K562 (cell line): ENCODE results near the gene TRMT112. TPM values are rescaled to one million over a fixed set of nuclear protein-coding genes. Genes with fewer than 3 reads are reported as not detected.

Source experiments
- ETV1 ChIP-seq: fragments of 450-650 bp; conservative IDR thresholded peaks from 2 replicates; pipeline ENCODE4 v1.6.1; 2016; ENCODE audit warnings: missing genetic modification characterization, control low read depth, low read depth, missing compliant biosample characterization
- FOSL1 ChIP-seq: fragments of 200-800 bp; sonication (Bioruptor generic); conservative IDR thresholded peaks from 2 replicates; pipeline ENCODE4 v1.6.1; 2016; ENCODE audit warnings: missing genetic modification characterization, missing compliant biosample characterization
- KLF10 ChIP-seq: fragments of 250-450 bp; sonication (Bioruptor Pico); IDR thresholded peaks from 2 replicates; pipeline ENCODE4 v1.6.1; 2021; ENCODE audit warnings: matching md5 sums
- OTX1 ChIP-seq: fragments of 450-650 bp; formaldehyde crosslinking; IDR thresholded peaks from 2 replicates; pipeline ENCODE4 v1.4.0; 2022; ENCODE audit warnings: mild to moderate bottlenecking
- PHF8 ChIP-seq: fragments of 200-600 bp; sonication (generic); IDR thresholded peaks from 2 replicates; pipeline ENCODE4 v1.6.1; 2012; ENCODE audit warnings: mixed run types, mild to moderate bottlenecking, inconsistent platforms, low read length, moderate library complexity, borderline replicate concordance
- POLR2A ChIP-seq: fragments of 450-650 bp; conservative IDR thresholded peaks from 2 replicates; pipeline ENCODE4 v1.6.1; 2016
- RB1 ChIP-seq: fragments of 450-650 bp; IDR thresholded peaks from 2 replicates; pipeline ENCODE4 v1.6.1; 2017; ENCODE audit warnings: low read depth, mild to moderate bottlenecking
- RBBP5 ChIP-seq: fragments of 200-600 bp; sonication (generic); IDR thresholded peaks from 2 replicates; pipeline ENCODE4 v1.6.1; 2012; ENCODE audit warnings: borderline replicate concordance, mild to moderate bottlenecking, low read length, control low read depth, inconsistent platforms; ENCODE audit not compliant: insufficient read depth, poor library complexity, severe bottlenecking
- RBM22 ChIP-seq: fragments of 200-400 bp; formaldehyde crosslinking; IDR thresholded peaks from 2 replicates; pipeline ENCODE4 v1.6.1; 2018; ENCODE audit warnings: low read length, low read depth; ENCODE audit not compliant: poor library complexity, severe bottlenecking
- RFX7 ChIP-seq: fragments of 250-450 bp; sonication (Bioruptor Pico); IDR thresholded peaks from 2 replicates; pipeline ENCODE4 v1.5.1; 2021; ENCODE audit warnings: mild to moderate bottlenecking
- TBP ChIP-seq: optimal IDR thresholded peaks from 2 replicates; pipeline ENCODE3; 2011; ENCODE audit warnings: low read depth, low read length, improper control_type of control experiment
- ZNF12 ChIP-seq: sonication (generic); formaldehyde crosslinking; IDR thresholded peaks from 2 replicates; pipeline ENCODE4 v1.4.0; 2020; ENCODE audit warnings: mild to moderate bottlenecking, missing genetic modification reagents
- ZNF76 ChIP-seq: fragments of 250-450 bp; sonication (Bioruptor Pico); IDR thresholded peaks from 2 replicates; pipeline ENCODE4 v1.4.0; 2020; ENCODE audit warnings: mild to moderate bottlenecking, moderate library complexity, borderline replicate concordance
- polyA plus RNA-seq, 8 experiments: library from polyadenylated mRNA; depleted of rRNA in 4 of 8; stranded (reverse) in 5 of 8; unstranded in 3 of 8; fragments of >200 nt; fragmentation: Nextera tagmentation in 2 of 8; fragmentation: Illumina TruSeq in 1 of 8; extraction: Ambion mirVana in 2 of 8; extraction: Trizol in 1 of 8; gene quantifications; 2 replicates each; pipeline versions ENCODE4 v1.2.1 to v1.2.3, GENCODE V29; 2011 to 2014; ENCODE audit warnings: inconsistent platforms in 1 of 8, missing spikeins in 1 of 8
- total RNA-seq, 7 experiments: library from RNA; depleted of rRNA in 6 of 7; stranded (reverse); fragments of >200 nt in 6 of 7; fragmentation: Illumina TruSeq in 2 of 7; extraction: Trizol in 2 of 7; gene quantifications; 2 replicates each; pipeline versions ENCODE4 v1.2.1 to v1.2.3, GENCODE V29; 2011 to 2021; ENCODE audit warnings: low replicate concordance in 1 of 7
- TF ChIP-seq, protein P1 (sequence below): fragments of 450-650 bp; IDR thresholded peaks from 2 replicates; pipeline ENCODE4 v1.6.1; 2016; ENCODE audit warnings: borderline replicate concordance
- TF ChIP-seq, protein P2 (sequence below): fragments of 450-650 bp; IDR thresholded peaks from 2 replicates; pipeline ENCODE4 v1.6.1; 2016; ENCODE audit warnings: low read depth
- TF ChIP-seq, protein P3 (sequence below): fragments of 200-800 bp; sonication (Bioruptor generic); IDR thresholded peaks from 2 replicates; pipeline ENCODE4 v1.6.1; 2017; ENCODE audit warnings: missing genetic modification characterization, missing compliant biosample characterization

TRMT112 gene
- total and polyA plus RNA-seq, 9 of the 15 experiments (the other 6 are each of a cell fraction or from before 2014, with no cell fraction given) = 162 to 444 (median 300) TPM

DNA sequence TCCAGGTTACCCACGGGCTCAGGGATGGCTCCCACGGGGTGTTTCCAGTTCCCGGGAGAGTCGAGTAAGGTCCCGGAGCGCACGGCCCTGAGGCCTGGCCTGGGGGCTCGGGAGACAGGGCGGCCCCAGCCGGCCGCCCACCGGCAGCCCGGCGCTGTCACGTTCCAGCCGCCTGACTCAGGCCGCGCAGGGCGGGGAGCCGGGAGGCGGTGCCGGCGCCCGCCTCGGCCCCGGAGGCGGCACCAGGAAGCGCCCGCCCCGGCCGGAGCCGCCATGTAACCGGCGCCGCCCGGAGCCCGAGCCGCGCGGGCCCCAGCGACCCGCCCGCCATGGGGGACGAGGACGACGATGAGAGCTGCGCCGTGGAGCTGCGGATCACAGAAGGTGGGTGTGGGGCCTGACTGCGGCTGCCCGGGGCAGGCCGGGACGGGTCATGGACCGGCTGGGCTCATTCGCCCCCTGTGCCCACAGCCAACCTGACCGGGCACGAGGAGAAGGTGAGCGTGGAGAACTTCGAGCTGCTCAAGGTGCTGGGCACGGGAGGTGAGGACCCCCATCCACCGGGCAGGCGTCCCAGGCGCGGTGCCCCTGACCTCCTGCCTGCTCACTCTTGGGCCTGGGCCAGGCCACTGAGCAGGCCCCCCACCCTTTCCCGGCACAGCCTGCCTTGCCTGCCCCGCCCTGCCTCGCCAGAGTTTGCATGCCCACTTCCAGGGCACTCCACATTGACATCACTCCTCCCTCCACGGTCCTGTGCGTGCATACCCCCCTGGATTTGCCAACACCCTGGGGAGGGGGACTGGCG lies 41.8 kb upstream of the TRMT112 start, which contains the start of gene RPS6KA4 (continued):
- TF ChIP-seq PHF8 (peak; percentile 94; the same call in 1 of the 2 replicates), FOSL1 (tag) (peak; percentile 71), OTX1 (CRISPR knock-in tag) (no peak), KLF10 (CRISPR knock-in tag) (no peak), RBM22 (no peak), ZNF12 (CRISPR knock-in tag) (no peak; the same call in 1 of the 2 replicates), TBP (peak; percentile 27), RB1 (peak; percentile 86), ETV1 (tag) (no peak), RBBP5 (peak; percentile 39), ZNF76 (no peak), POLR2A (peak; percentile 71), RFX7 (CRISPR knock-in tag) (no peak)
- TF ChIP-seq, protein P1, sequence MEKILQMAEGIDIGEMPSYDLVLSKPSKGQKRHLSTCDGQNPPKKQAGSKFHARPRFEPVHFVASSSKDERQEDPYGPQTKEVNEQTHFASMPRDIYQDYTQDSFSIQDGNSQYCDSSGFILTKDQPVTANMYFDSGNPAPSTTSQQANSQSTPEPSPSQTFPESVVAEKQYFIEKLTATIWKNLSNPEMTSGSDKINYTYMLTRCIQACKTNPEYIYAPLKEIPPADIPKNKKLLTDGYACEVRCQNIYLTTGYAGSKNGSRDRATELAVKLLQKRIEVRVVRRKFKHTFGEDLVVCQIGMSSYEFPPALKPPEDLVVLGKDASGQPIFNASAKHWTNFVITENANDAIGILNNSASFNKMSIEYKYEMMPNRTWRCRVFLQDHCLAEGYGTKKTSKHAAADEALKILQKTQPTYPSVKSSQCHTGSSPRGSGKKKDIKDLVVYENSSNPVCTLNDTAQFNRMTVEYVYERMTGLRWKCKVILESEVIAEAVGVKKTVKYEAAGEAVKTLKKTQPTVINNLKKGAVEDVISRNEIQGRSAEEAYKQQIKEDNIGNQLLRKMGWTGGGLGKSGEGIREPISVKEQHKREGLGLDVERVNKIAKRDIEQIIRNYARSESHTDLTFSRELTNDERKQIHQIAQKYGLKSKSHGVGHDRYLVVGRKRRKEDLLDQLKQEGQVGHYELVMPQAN = no peak
- TF ChIP-seq, protein P2, sequence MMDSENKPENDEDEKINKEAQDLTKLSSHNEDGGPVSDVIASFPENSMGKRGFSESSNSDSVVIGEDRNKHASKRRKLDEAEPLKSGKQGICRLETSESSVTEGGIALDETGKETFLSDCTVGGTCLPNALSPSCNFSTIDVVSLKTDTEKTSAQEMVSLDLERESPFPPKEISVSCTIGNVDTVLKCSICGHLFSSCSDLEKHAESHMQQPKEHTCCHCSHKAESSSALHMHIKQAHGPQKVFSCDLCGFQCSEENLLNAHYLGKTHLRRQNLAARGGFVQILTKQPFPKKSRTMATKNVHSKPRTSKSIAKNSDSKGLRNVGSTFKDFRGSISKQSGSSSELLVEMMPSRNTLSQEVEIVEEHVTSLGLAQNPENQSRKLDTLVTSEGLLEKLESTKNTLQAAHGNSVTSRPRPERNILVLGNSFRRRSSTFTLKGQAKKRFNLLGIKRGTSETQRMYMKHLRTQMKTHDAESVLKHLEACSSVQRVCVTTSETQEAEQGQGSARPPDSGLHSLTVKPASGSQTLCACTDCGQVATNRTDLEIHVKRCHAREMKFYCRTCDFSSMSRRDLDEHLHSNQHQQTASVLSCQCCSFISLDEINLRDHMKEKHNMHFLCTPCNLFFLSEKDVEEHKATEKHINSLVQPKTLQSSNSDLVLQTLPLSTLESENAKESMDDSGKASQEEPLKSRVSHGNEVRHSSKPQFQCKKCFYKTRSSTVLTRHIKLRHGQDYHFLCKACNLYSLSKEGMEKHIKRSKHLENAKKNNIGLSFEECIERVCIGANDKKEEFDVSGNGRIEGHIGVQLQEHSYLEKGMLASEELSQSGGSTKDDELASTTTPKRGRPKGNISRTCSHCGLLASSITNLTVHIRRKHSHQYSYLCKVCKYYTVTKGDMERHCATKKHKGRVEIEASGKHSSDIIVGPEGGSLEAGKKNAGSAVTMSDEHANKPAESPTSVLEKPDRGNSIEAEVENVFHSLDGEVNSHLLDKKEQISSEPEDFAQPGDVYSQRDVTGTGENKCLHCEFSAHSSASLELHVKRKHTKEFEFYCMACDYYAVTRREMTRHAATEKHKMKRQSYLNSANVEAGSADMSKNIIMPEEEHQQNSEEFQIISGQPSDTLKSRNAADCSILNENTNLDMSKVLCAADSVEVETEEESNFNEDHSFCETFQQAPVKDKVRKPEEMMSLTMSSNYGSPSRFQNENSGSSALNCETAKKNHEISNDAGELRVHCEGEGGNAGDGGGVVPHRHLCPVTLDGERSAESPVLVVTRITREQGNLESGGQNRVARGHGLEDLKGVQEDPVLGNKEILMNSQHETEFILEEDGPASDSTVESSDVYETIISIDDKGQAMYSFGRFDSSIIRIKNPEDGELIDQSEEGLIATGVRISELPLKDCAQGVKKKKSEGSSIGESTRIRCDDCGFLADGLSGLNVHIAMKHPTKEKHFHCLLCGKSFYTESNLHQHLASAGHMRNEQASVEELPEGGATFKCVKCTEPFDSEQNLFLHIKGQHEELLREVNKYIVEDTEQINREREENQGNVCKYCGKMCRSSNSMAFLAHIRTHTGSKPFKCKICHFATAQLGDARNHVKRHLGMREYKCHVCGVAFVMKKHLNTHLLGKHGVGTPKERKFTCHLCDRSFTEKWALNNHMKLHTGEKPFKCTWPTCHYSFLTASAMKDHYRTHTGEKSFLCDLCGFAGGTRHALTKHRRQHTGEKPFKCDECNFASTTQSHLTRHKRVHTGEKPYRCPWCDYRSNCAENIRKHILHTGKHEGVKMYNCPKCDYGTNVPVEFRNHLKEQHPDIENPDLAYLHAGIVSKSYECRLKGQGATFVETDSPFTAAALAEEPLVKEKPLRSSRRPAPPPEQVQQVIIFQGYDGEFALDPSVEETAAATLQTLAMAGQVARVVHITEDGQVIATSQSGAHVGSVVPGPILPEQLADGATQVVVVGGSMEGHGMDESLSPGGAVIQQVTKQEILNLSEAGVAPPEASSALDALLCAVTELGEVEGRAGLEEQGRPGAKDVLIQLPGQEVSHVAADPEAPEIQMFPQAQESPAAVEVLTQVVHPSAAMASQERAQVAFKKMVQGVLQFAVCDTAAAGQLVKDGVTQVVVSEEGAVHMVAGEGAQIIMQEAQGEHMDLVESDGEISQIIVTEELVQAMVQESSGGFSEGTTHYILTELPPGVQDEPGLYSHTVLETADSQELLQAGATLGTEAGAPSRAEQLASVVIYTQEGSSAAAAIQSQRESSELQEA = no peak
- TF ChIP-seq, protein P3, sequence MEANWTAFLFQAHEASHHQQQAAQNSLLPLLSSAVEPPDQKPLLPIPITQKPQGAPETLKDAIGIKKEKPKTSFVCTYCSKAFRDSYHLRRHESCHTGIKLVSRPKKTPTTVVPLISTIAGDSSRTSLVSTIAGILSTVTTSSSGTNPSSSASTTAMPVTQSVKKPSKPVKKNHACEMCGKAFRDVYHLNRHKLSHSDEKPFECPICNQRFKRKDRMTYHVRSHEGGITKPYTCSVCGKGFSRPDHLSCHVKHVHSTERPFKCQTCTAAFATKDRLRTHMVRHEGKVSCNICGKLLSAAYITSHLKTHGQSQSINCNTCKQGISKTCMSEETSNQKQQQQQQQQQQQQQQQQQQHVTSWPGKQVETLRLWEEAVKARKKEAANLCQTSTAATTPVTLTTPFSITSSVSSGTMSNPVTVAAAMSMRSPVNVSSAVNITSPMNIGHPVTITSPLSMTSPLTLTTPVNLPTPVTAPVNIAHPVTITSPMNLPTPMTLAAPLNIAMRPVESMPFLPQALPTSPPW (CRISPR knock-in tag) = peak; percentile 74
